Cardiac muscle cell (in vitro differentiated cells and primary cell): ENCODE measurements around the gene UFM1. TPM values are rescaled to one million over a fixed set of nuclear protein-coding genes. Genes with fewer than 3 reads are reported as not detected.
"Not testable (repeated sequence)": the region's sequence is repeated elsewhere in the genome, so short reads cannot be mapped to it uniquely, and the experiment has no call there.

Source experiments
- DNase-seq, 2 donors: peaks; one replicate each; pipeline versions ENCODE4 v3.0.0 to v3.0.0-alpha.2; 2010 to 2017; ENCODE audit warnings: low read depth in 1 of 2, low spot score in 1 of 2
- H3K27ac ChIP-seq: fragments of 200-600 bp; sonication (generic); 2 replicates; pipeline ENCODE4 v1.5.1; 2016
- H3K27me3 ChIP-seq: fragments of 200-600 bp; sonication (generic); 2 replicates; pipeline ENCODE4 v1.6.0; 2016; ENCODE audit warnings: control low read depth
- H3K36me3 ChIP-seq: fragments of 200-600 bp; sonication (generic); 2 replicates; pipeline ENCODE4 v1.5.1; 2016; ENCODE audit warnings: control low read depth
- H3K4me1 ChIP-seq: fragments of 200-600 bp; sonication (generic); 2 replicates; pipeline ENCODE4 v1.8.1; 2017; ENCODE audit warnings: low read depth, mild to moderate bottlenecking, mixed run types
- H3K4me3 ChIP-seq: fragments of 200-600 bp; sonication (generic); 2 replicates; pipeline ENCODE4 v1.5.1; 2016; ENCODE audit warnings: mild to moderate bottlenecking
- H3K9me3 ChIP-seq: fragments of 200-600 bp; sonication (generic); 2 replicates; pipeline ENCODE4 v1.5.1; 2017; ENCODE audit warnings: low read depth, mild to moderate bottlenecking, control low read depth
- polyA plus RNA-seq: library from polyadenylated mRNA; unstranded; fragments of >200 nt; fragmentation: Nextera tagmentation; extraction: Ambion mirVana; gene quantifications from 2 replicates; pipeline ENCODE4 v1.2.1, GENCODE V29; 2016
- total RNA-seq: library from RNA; depleted of rRNA; stranded (reverse); fragments of >200 nt; gene quantifications from 2 replicates; pipeline ENCODE4 v1.2.3, GENCODE V29; 2016
- TF ChIP-seq, protein P1 (sequence below): IDR thresholded peaks from 2 replicates; pipeline ENCODE4 v1.5.1; 2012; ENCODE audit warnings: low read depth, mild to moderate bottlenecking, low read length

The UFM1 gene
- total RNA-seq, result 24.2 and 40.4 TPM in 2 replicates
- polyA plus RNA-seq, result 58.4 and 74.1 TPM in 2 replicates

GRCh38 chr13:38349390-38350113 lies at the start of gene UFM1:
UFM1 (plus strand) TSS chr13:38349851; CDS start chr13:38349920, 69 bp downstream.
- H3K4me3 ChIP-seq, result peak within 1 kb of the TSS; percentile 93
- H3K27me3 ChIP-seq, result no peaks in the 10 kb centered on the region
- DNase-seq, result peak; percentile 94 to 98
- no peaks in the 10 kb centered on the region for H3K9me3 ChIP-seq
- peak within 1 kb of the TSS; percentile 97 for H3K27ac ChIP-seq
- H3K36me3 ChIP-seq, result peaks cover 16% of the 10 kb centered on the region
- H3K4me1 ChIP-seq, result peaks cover 5% of the 10 kb centered on the region
- TF ChIP-seq, protein P1, sequence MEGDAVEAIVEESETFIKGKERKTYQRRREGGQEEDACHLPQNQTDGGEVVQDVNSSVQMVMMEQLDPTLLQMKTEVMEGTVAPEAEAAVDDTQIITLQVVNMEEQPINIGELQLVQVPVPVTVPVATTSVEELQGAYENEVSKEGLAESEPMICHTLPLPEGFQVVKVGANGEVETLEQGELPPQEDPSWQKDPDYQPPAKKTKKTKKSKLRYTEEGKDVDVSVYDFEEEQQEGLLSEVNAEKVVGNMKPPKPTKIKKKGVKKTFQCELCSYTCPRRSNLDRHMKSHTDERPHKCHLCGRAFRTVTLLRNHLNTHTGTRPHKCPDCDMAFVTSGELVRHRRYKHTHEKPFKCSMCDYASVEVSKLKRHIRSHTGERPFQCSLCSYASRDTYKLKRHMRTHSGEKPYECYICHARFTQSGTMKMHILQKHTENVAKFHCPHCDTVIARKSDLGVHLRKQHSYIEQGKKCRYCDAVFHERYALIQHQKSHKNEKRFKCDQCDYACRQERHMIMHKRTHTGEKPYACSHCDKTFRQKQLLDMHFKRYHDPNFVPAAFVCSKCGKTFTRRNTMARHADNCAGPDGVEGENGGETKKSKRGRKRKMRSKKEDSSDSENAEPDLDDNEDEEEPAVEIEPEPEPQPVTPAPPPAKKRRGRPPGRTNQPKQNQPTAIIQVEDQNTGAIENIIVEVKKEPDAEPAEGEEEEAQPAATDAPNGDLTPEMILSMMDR, result no peak

- no peaks in the 10 kb centered on the region for H3K4me1 ChIP-seq
- TF ChIP-seq, protein P1, result no peak
- no peak overlapping the region for H3K4me3 ChIP-seq
- no peak overlapping the region for H3K27ac ChIP-seq
- H3K36me3 ChIP-seq, result no peaks in the 10 kb centered on the region
- no peak for DNase-seq
- H3K27me3 ChIP-seq, result no peaks in the 10 kb centered on the region
- no peaks in the 10 kb centered on the region for H3K9me3 ChIP-seq
These were observed 48.4 kb upstream of the UFM1 start for GRCh38 chr13:38301236-38301635.

DNA sequence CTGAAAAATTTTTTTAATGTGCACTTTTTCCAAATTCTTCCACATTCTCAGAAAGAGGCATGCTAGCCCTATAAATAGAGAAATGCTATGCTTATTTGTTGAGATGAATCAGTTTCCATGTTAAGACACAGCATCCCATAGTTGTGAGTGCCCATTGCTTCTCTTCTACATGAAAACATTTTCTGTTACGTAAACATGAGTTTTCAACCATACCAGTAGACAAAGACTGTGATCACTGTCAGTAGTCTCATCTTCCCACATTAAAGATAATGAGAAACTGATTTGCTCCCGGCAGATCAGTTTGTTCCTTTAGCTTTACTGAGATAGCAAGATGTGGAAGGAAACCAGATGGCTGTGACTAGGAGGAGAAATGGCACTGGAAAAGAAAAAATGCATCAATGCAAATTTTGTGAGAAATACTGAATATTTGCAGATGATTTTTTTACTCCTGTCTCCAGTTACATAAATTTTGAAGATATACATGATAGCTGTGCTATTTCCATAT lies 45.8 kb upstream of the UFM1 start:
- TF ChIP-seq, protein P1, result no peak
- no peaks in the 10 kb centered on the region for H3K27me3 ChIP-seq

GRCh38 chr13:38308736-38309135 lies 40.9 kb upstream of the UFM1 start:
- no peaks in the 10 kb centered on the region for H3K9me3 ChIP-seq
- H3K27me3 ChIP-seq, result no peaks in the 10 kb centered on the region
- no peaks in the 10 kb centered on the region for H3K36me3 ChIP-seq
- DNase-seq, result peak in 1 of 2 donors; percentile 34
- no peak overlapping the region for H3K27ac ChIP-seq
- no peak overlapping the region for H3K4me3 ChIP-seq
- H3K4me1 ChIP-seq, result no peaks in the 10 kb centered on the region
- TF ChIP-seq, protein P1, result no peak

More for the DNA sequence above, 45.8 kb upstream of the UFM1 start:
- no peak overlapping the region for H3K4me3 ChIP-seq
- no peaks in the 10 kb centered on the region for H3K36me3 ChIP-seq
- no peaks in the 10 kb centered on the region for H3K4me1 ChIP-seq
- DNase-seq, result no peak
- H3K27ac ChIP-seq, result no peak overlapping the region
- H3K9me3 ChIP-seq, result no peaks in the 10 kb centered on the region

- H3K36me3 ChIP-seq, result no peaks in the 10 kb centered on the region
- H3K27ac ChIP-seq, result no peak overlapping the region
- no peaks in the 10 kb centered on the region for H3K9me3 ChIP-seq
- TF ChIP-seq, protein P1, result no peak
- no peak for DNase-seq
- no peak overlapping the region for H3K4me3 ChIP-seq
- H3K4me1 ChIP-seq, result no peaks in the 10 kb centered on the region
- H3K27me3 ChIP-seq, result no peaks in the 10 kb centered on the region
These were observed 40.3 kb upstream of the UFM1 start for GRCh38 chr13:38309397-38309796.

DNA sequence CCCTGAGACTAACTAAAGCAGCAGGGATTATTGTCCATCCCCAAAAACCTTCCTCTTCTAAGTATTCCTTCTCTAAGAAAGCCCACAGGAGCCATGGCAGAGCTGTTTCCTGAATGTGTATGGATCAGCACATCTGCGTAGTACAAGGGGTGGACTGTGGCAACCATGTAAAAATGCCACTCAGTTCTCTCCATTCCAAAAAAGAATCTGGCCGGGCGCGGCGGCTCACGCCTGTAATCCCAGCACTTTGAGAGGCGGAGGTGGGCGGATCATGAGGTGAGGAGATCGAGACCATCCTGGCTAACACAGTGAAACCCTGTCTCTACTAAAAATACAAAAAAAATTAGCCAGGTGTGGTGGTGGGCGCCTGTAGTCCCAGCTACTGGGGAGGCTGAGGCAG lies 38.5 kb upstream of the UFM1 start:
- H3K4me1 ChIP-seq, H3K27me3 ChIP-seq, H3K9me3 ChIP-seq, H3K27ac ChIP-seq, H3K36me3 ChIP-seq, DNase-seq, H3K4me3 ChIP-seq: not testable (repeated sequence)
